Measurements from ENCODE around the gene PRPF31.
A peak's percentile ranks its signal among the peaks of the same experiment; 100 is the strongest.

The PRPF31 gene

GRCh38 chr19:54105796-54106195, 9.8 kb upstream of the PRPF31 start:
- in situ Hi-C loops (cut with HindIII; ENCODE audit: low pct_ligation_motif_present, low pct_unique_long_range_greater_than_20kb, low sequenced_read_pairs), result no loop called here
- DNase-seq, result no peak

GRCh38 chr19:54106716-54107115, 8.8 kb upstream of the PRPF31 start:
- DNase-seq, result no peak
- in situ Hi-C loops (cut with HindIII; ENCODE audit: low pct_ligation_motif_present, low pct_unique_long_range_greater_than_20kb, low sequenced_read_pairs), result no loop called here

GRCh38 chr19:54107876-54108490, 7.6 kb upstream of the PRPF31 start:
- no peak for DNase-seq
- in situ Hi-C loops (cut with HindIII; ENCODE audit: low pct_ligation_motif_present, low pct_unique_long_range_greater_than_20kb, low sequenced_read_pairs), result no loop called here

- DNase-seq, result no peak
- in situ Hi-C loops (cut with HindIII; ENCODE audit: low pct_ligation_motif_present, low pct_unique_long_range_greater_than_20kb, low sequenced_read_pairs), result no loop called here
These were observed 7.1 kb upstream of the PRPF31 start for GRCh38 chr19:54108496-54108895.

GRCh38 chr19:54109651-54110050, 5.9 kb upstream of the PRPF31 start:
- no peak for DNase-seq
- in situ Hi-C loops (cut with HindIII; ENCODE audit: low pct_ligation_motif_present, low pct_unique_long_range_greater_than_20kb, low sequenced_read_pairs), result no loop called here

- in situ Hi-C loops (cut with HindIII; ENCODE audit: low pct_ligation_motif_present, low pct_unique_long_range_greater_than_20kb, low sequenced_read_pairs), result no loop called here
- DNase-seq, result peak; percentile 14
These were observed 1.0 kb upstream of the PRPF31 start for GRCh38 chr19:54114340-54115108.

GRCh38 chr19:54121259-54121658, 5.7 kb downstream of the PRPF31 start:
- DNase-seq, result no peak
- in situ Hi-C loops (cut with HindIII; ENCODE audit: low pct_ligation_motif_present, low pct_unique_long_range_greater_than_20kb, low sequenced_read_pairs), result no loop called here

- in situ Hi-C loops (cut with HindIII; ENCODE audit: low pct_ligation_motif_present, low pct_unique_long_range_greater_than_20kb, low sequenced_read_pairs), result no loop called here
- no peak for DNase-seq
These were observed 8.1 kb downstream of the PRPF31 start for GRCh38 chr19:54123682-54124081.

GRCh38 chr19:54124393-54124792, 8.8 kb downstream of the PRPF31 start:
- in situ Hi-C loops (cut with HindIII; ENCODE audit: low pct_ligation_motif_present, low pct_unique_long_range_greater_than_20kb, low sequenced_read_pairs), result no loop called here
- no peak for DNase-seq

GRCh38 chr19:54125713-54126112, 10.2 kb downstream of the PRPF31 start:
- DNase-seq, result no peak
- in situ Hi-C loops (cut with HindIII; ENCODE audit: low pct_ligation_motif_present, low pct_unique_long_range_greater_than_20kb, low sequenced_read_pairs), result no loop called here

GRCh38 chr19:54127688-54128440, 12.3 kb downstream of the PRPF31 start:
- in situ Hi-C loops (cut with HindIII; ENCODE audit: low pct_ligation_motif_present, low pct_unique_long_range_greater_than_20kb, low sequenced_read_pairs), result no loop called here
- DNase-seq, result no peak

- DNase-seq, result no peak
- in situ Hi-C loops (cut with HindIII; ENCODE audit: low pct_ligation_motif_present, low pct_unique_long_range_greater_than_20kb, low sequenced_read_pairs), result no loop called here
These were observed 12.8 kb downstream of the PRPF31 start for GRCh38 chr19:54128441-54128725.

- in situ Hi-C loops (cut with HindIII; ENCODE audit: low pct_ligation_motif_present, low pct_unique_long_range_greater_than_20kb, low sequenced_read_pairs), result no loop called here
- DNase-seq, result no peak
These were observed 13.5 kb downstream of the PRPF31 start for GRCh38 chr19:54128796-54129616.

- no peak for DNase-seq
- in situ Hi-C loops (cut with HindIII; ENCODE audit: low pct_ligation_motif_present, low pct_unique_long_range_greater_than_20kb, low sequenced_read_pairs), result no loop called here
These were observed 14.1 kb downstream of the PRPF31 start for GRCh38 chr19:54129617-54129996.

GRCh38 chr19:54133312-54133956, 17.9 kb downstream of the PRPF31 start:
- in situ Hi-C loops (cut with HindIII; ENCODE audit: low pct_ligation_motif_present, low pct_unique_long_range_greater_than_20kb, low sequenced_read_pairs), result no loop called here
- peak; percentile 62 for DNase-seq

GRCh38 chr19:54133957-54134590, 18.5 kb downstream of the PRPF31 start:
- DNase-seq, result no peak
- in situ Hi-C loops (cut with HindIII; ENCODE audit: low pct_ligation_motif_present, low pct_unique_long_range_greater_than_20kb, low sequenced_read_pairs), result no loop called here

- DNase-seq, result no peak
- in situ Hi-C loops (cut with HindIII; ENCODE audit: low pct_ligation_motif_present, low pct_unique_long_range_greater_than_20kb, low sequenced_read_pairs), result no loop called here
These were observed 20.7 kb downstream of the PRPF31 start for GRCh38 chr19:54136086-54136863.

Data from ACHN (cell line).